Fibroblast of the aortic adventitia (primary cell): ENCODE data around the gene SVOPL. TPM values are rescaled to one million over a fixed set of nuclear protein-coding genes. Genes with fewer than 3 reads are reported as not detected.

Source experiments
- DNase-seq: peaks from one replicate; pipeline ENCODE4 v3.0.0-alpha.2; 2010; ENCODE audit warnings: low read depth
- H3K4me3 ChIP-seq: 2 replicates; pipeline ENCODE4 v1.5.1; 2011; ENCODE audit warnings: low read depth, mild to moderate bottlenecking, control low read depth, low read length, moderate library complexity
- CTCF ChIP-seq: IDR thresholded peaks from 2 replicates; pipeline ENCODE4 v1.5.1; 2011; ENCODE audit warnings: mild to moderate bottlenecking, low read length, control low read depth, inconsistent platforms; ENCODE audit not compliant: insufficient read depth
- total RNA-seq: library from RNA; depleted of rRNA; stranded (reverse); fragments of >200 nt; gene quantifications from 2 replicates; pipeline ENCODE4 v1.2.3, GENCODE V29; 2012; ENCODE audit warnings: low replicate concordance

SVOPL gene
- total RNA-seq, 1 donor: not detected

- no peak for DNase-seq
- TF ChIP-seq CTCF: no peak
- no peak overlapping the region for H3K4me3 ChIP-seq
Measured at GRCh38 chr7:138613630-138614029, 87.5 kb downstream of the SVOPL start.

DNA sequence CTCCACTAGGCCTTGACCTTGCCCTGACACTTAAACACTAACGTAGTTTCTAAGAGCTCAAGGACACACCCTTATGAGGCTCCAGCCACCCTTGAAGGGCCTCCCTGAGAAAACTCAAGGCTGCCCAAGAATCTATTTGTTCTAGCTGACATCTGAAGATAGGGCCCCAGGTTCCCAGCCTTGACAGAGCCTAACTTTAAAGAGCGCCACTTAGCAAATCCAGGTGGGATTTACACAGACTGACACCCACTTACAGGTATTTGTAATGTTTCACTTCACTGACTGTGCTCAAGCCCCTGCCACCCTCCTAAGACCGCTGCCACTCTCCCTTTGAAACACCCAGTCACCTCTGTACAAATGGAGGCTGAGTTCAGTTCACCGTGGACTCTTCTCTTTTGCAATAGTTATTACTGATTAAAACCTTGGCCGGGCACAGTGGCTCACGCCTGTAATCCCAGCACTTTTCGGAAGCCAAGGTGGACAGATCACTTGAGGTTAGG, 90.4 kb downstream of the SVOPL start:
- no peak for DNase-seq
- no peak for TF ChIP-seq CTCF
- H3K4me3 ChIP-seq: no peak overlapping the region

DNA sequence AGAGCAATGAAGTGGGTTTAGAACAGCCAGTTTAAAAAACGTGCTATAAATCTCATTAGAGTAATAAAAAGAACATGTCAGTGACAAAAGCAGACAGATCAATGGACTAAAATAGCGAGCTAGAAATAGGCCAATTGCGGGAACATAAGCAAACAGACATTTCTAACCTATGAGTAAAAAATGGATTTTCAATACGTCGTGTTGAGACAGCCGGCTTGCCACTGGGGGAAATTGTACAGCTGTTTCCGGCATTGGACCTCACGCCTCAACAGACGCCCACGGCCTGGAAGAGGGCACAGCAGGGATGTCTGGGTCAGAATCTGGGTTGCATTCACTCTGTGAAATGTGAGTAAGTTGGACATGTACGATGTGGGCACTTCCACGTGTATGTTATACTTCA, 92.9 kb downstream of the SVOPL start:
- H3K4me3 ChIP-seq: no peak overlapping the region
- no peak for TF ChIP-seq CTCF

GRCh38 chr7:138607216-138608126, 93.7 kb downstream of the SVOPL start:
- DNase-seq: no peak
- TF ChIP-seq CTCF: no peak
- H3K4me3 ChIP-seq: no peak overlapping the region

More for the DNA sequence above, 92.9 kb downstream of the SVOPL start:
- peak; percentile 2 for DNase-seq

- no peak for TF ChIP-seq CTCF
- DNase-seq: no peak
Measured at GRCh38 chr7:138606236-138606635, 94.9 kb downstream of the SVOPL start.

DNA sequence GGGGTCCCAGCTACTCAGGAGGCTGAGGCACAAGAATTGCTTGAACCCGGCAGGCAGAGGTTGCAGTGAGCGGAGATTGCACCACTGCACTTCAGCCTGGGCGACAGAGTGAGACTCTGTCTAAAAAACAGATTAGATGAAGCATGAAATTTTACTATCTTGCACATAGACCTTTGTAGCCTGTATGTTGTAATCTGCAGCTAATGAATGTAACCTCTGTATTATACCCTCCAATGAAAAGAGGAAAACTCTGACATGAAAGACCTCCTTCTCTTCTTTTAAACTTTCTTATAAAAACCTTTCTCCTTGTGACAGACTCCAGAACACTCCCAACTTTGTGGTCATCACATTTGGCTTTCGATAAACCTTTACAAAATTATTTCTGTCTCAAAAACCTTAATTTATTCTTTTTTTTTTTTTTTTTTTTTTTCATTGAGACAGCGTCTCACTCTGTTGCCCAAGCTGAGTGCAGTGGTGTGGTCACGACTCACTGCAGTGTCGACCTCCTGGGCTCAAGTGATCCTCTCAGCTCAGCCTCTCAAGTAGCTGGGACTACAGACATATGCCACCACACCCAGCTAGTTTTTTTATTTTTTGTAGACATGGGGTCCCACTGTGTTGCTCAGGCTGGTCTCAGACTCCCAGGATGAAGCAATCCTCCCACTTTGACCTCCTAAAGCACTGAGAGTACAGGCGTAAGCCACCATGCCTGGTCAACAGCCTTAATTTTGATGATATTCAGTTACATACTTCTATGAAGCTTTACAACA, 97.4 kb downstream of the SVOPL start:
- no peak overlapping the region for H3K4me3 ChIP-seq
- DNase-seq: no peak
- no peak for TF ChIP-seq CTCF

More at GRCh38 chr7:138606236-138606635, 94.9 kb downstream of the SVOPL start:
- no peak overlapping the region for H3K4me3 ChIP-seq
